Suprapubic skin (tissue), 3 donors: ENCODE measurements around the gene IRGM.
"Not testable (repeated sequence)": the region's sequence is repeated elsewhere in the genome, so short reads cannot be mapped to it uniquely, and the experiment has no call there.

Experiments
- CTCF ChIP-seq, 2 donors: fragments of 200-600 bp in 1 of 2; fragments of 450-650 bp in 1 of 2; sonication (generic) in 1 of 2; IDR thresholded peaks; one replicate each; pipeline ENCODE4 v1.5.1; 2016 to 2019; ENCODE audit warnings: antibody characterized with exemption in 2 of 2, mild to moderate bottlenecking in 1 of 2, moderate library complexity in 1 of 2
- EP300 ChIP-seq: sonication (generic); formaldehyde crosslinking; IDR thresholded peaks from one replicate; pipeline ENCODE4 v1.6.1; 2017; ENCODE audit warnings: antibody characterized with exemption
- POLR2A ChIP-seq, 2 donors: fragments of 450-650 bp; IDR thresholded peaks; one replicate each; pipeline ENCODE4 v1.6.1; 2017; ENCODE audit warnings: antibody characterized with exemption in 2 of 2, mild to moderate bottlenecking in 2 of 2, moderate library complexity in 2 of 2

GRCh38 chr5:150856700-150857099 is 10.4 kb downstream of the IRGM start:
- TF ChIP-seq EP300; CTCF (IDR thresholded peaks at IDR 0.05); POLR2A (IDR thresholded peaks at IDR 0.05): not testable (repeated sequence)
